H1 (cell line): ENCODE results near the gene STEAP3. TPM values are rescaled to one million over a fixed set of nuclear protein-coding genes. Genes with fewer than 3 reads are reported as not detected.
A peak's percentile ranks its signal among the peaks of the same experiment; 100 is the strongest.

Experiments used
- CTCF ChIA-PET: fragments of 300-600 bp; sonication (Branson Sonifier 250); formaldehyde crosslinking; loops from one replicate; lab custom pipeline; 2021; ENCODE audit not compliant: partially characterized antibody; lab: Charles Lee
- POLR2A ChIA-PET: fragments of 300-600 bp; sonication (Branson Sonifier 250); formaldehyde crosslinking; loops from one replicate; lab custom pipeline; 2021; ENCODE audit warnings: inconsistent platforms; ENCODE audit not compliant: partially characterized antibody; lab: Charles Lee
- DNase-seq, 2 experiments: peaks; one replicate each; pipeline versions ENCODE4 v3.0.0 to v3.0.0-alpha.2; 2010 to 2022; ENCODE audit warnings: low spot score in 2 of 2, low read depth in 1 of 2, mixed read lengths in 1 of 2
- FAIRE-seq: peaks from 2 replicates; lab custom pipeline; 2011; peaks lifted over from hg19 to GRCh38; lab: Jason Lieb, UNC
- H2AFZ ChIP-seq: 2 replicates; pipeline ENCODE4 v1.8.1; 2012; ENCODE audit warnings: low read length, inconsistent platforms
- H2AK5ac ChIP-seq: 2 replicates; pipeline ENCODE4 v1.6.1; 2013; ENCODE audit warnings: low read depth, low read length
- H2BK120ac ChIP-seq: replicated peaks from 2 replicates; pipeline ENCODE3; 2013; ENCODE audit warnings: low read depth, low read length, inconsistent platforms
- H2BK12ac ChIP-seq: 2 replicates; pipeline ENCODE4 v1.6.1; 2013; ENCODE audit warnings: low read depth, low read length
- H2BK15ac ChIP-seq: 2 replicates; pipeline ENCODE4 v1.6.1; 2013; ENCODE audit warnings: low read length
- H2BK20ac ChIP-seq: 2 replicates; pipeline ENCODE4 v1.6.1; 2013; ENCODE audit warnings: low read length
- H2BK5ac ChIP-seq: 2 replicates; pipeline ENCODE4 v1.6.1; 2013; ENCODE audit warnings: low read depth, low read length
- H3K14ac ChIP-seq: 2 replicates; pipeline ENCODE4 v1.6.1; 2013; ENCODE audit warnings: inconsistent platforms; ENCODE audit not compliant: insufficient read length
- H3K18ac ChIP-seq: 2 replicates; pipeline ENCODE4 v1.6.1; 2013; ENCODE audit warnings: low read length; ENCODE audit errors: extremely low read depth
- H3K23ac ChIP-seq: 2 replicates; pipeline ENCODE4 v1.6.1; 2013; ENCODE audit warnings: inconsistent platforms; ENCODE audit not compliant: insufficient read length
- H3K23me2 ChIP-seq: 2 replicates; pipeline ENCODE4 v1.6.1; 2013; ENCODE audit warnings: low read depth, low read length
- H3K27ac ChIP-seq: 2 replicates; pipeline ENCODE4 v1.6.1; 2011; ENCODE audit warnings: low read depth, low read length, inconsistent platforms
- H3K27me3 ChIP-seq, 4 experiments: replicated peaks in 1 of 4; 1 replicate in 1 of 4; 2 replicates in 3 of 4; pipeline versions ENCODE4 v1.6.1 to v1.8.1; 2011 to 2013; ENCODE audit warnings: low read length in 3 of 4, mild to moderate bottlenecking in 3 of 4, inconsistent platforms in 2 of 4, mixed read lengths in 2 of 4, moderate library complexity in 1 of 4; ENCODE audit not compliant: control insufficient read depth in 3 of 4, insufficient read depth in 3 of 4; ENCODE audit errors: extremely low read depth in 1 of 4
- H3K36me3 ChIP-seq, 4 experiments: 2 replicates each; pipeline versions ENCODE4 v1.6.1 to v1.8.1; 2011 to 2013; ENCODE audit warnings: mild to moderate bottlenecking in 4 of 4, low read length in 3 of 4, moderate library complexity in 2 of 4, control low read depth in 1 of 4, inconsistent platforms in 1 of 4; ENCODE audit not compliant: insufficient read depth in 4 of 4, control insufficient read depth in 2 of 4
- H3K4ac ChIP-seq: replicated peaks from 2 replicates; pipeline ENCODE3; 2013; ENCODE audit warnings: low read length, low read depth, mixed read lengths, inconsistent platforms; ENCODE audit not compliant: insufficient read length
- H3K4me1 ChIP-seq, 4 experiments: replicated peaks in 1 of 4; 1 replicate in 1 of 4; 2 replicates in 3 of 4; pipeline versions ENCODE4 v1.6.1 to v1.8.1; 2011 to 2013; ENCODE audit warnings: low read length in 3 of 4, inconsistent platforms in 2 of 4, mixed read lengths in 1 of 4; ENCODE audit not compliant: insufficient read depth in 4 of 4, control insufficient read depth in 3 of 4
- H3K4me2 ChIP-seq, 2 experiments: 2 replicates each; pipeline versions ENCODE4 v1.6.1 to v1.8.1; 2011 to 2013; ENCODE audit warnings: low read depth in 2 of 2, low read length in 2 of 2, control low read depth in 1 of 2, inconsistent platforms in 1 of 2, mild to moderate bottlenecking in 1 of 2; ENCODE audit not compliant: insufficient read depth in 1 of 2
- H3K4me3 ChIP-seq, 4 experiments: fragments of 200-600, 300-600 bp in 1 of 4; sonication (generic), shearing (Covaris generic), sonication (Bioruptor Twin) in 1 of 4; 2 replicates each; pipeline versions ENCODE4 v1.5.1 to v1.8.1; 2011 to 2016; ENCODE audit warnings: low read length in 4 of 4, low read depth in 3 of 4, control low read depth in 2 of 4, inconsistent platforms in 2 of 4, mild to moderate bottlenecking in 2 of 4, mixed read lengths in 1 of 4, moderate library complexity in 1 of 4; ENCODE audit not compliant: insufficient read depth in 2 of 4; ENCODE audit errors: extremely low read depth in 1 of 4
- H3K56ac ChIP-seq: replicated peaks from 2 replicates; pipeline ENCODE3; 2013; ENCODE audit warnings: low read depth, mild to moderate bottlenecking, mixed read lengths, low read length, inconsistent platforms; ENCODE audit not compliant: insufficient read length
- H3K79me1 ChIP-seq: 2 replicates; pipeline ENCODE4 v1.6.1; 2013; ENCODE audit warnings: low read depth, low read length, control low read depth
- H3K79me2 ChIP-seq, 2 experiments: 2 replicates each; pipeline versions ENCODE4 v1.6.1 to v1.8.1; 2012 to 2013; ENCODE audit warnings: low read length in 2 of 2, mild to moderate bottlenecking in 2 of 2, inconsistent platforms in 1 of 2; ENCODE audit not compliant: insufficient read depth in 2 of 2, control insufficient read depth in 1 of 2
- H3K9ac ChIP-seq, 4 experiments: replicated peaks in 1 of 4; 1 replicate in 1 of 4; 2 replicates in 3 of 4; pipeline versions ENCODE4 v1.6.1 to v1.8.1; 2011 to 2013; ENCODE audit warnings: low read depth in 3 of 4, low read length in 3 of 4, control low read depth in 2 of 4, mild to moderate bottlenecking in 2 of 4, moderate library complexity in 2 of 4, inconsistent platforms in 1 of 4; ENCODE audit errors: extremely low read depth in 1 of 4
- H3K9me3 ChIP-seq, 2 experiments: 2 replicates each; pipeline versions ENCODE4 v1.6.1 to v1.8.1; 2012 to 2013; ENCODE audit warnings: mild to moderate bottlenecking in 2 of 2, moderate library complexity in 2 of 2, control low read depth in 1 of 2, inconsistent platforms in 1 of 2, low read depth in 1 of 2, low read length in 1 of 2, mixed read lengths in 1 of 2; ENCODE audit not compliant: insufficient read depth in 2 of 2
- H4K20me1 ChIP-seq, 2 experiments: replicated peaks in 1 of 2; 2 replicates each; pipeline versions ENCODE3 to v1.8.1; 2011 to 2013; ENCODE audit warnings: inconsistent platforms in 2 of 2, low read length in 2 of 2, mild to moderate bottlenecking in 1 of 2; ENCODE audit not compliant: insufficient read depth in 2 of 2, control insufficient read depth in 1 of 2
- H4K5ac ChIP-seq: 2 replicates; pipeline ENCODE4 v1.6.1; 2013; ENCODE audit warnings: low read length, low read depth, mixed read lengths, inconsistent platforms; ENCODE audit not compliant: insufficient read length
- H4K8ac ChIP-seq: 2 replicates; pipeline ENCODE4 v1.8.0; 2013; ENCODE audit warnings: mild to moderate bottlenecking, moderate library complexity, low read length, inconsistent platforms; ENCODE audit not compliant: insufficient read depth; ENCODE audit errors: extremely low read depth
- H4K91ac ChIP-seq: replicated peaks from 2 replicates; pipeline ENCODE3; 2013; ENCODE audit warnings: low read length, mixed read lengths, inconsistent platforms; ENCODE audit not compliant: insufficient read length
- CREB1 ChIP-seq: IDR thresholded peaks from 2 replicates; pipeline ENCODE4 v1.6.1; 2012; ENCODE audit warnings: inconsistent platforms
- GABPA ChIP-seq: IDR thresholded peaks from 2 replicates; pipeline ENCODE4 v1.6.1; 2011; ENCODE audit warnings: mild to moderate bottlenecking, low read length, moderate library complexity, borderline replicate concordance; ENCODE audit not compliant: insufficient read depth
- HDAC2 ChIP-seq, 2 experiments: fragments of 300-600 bp in 1 of 2; sonication (generic) in 1 of 2; IDR thresholded peaks; 2 replicates each; pipeline ENCODE4 v1.6.1; 2011 to 2012; ENCODE audit warnings: low read depth in 2 of 2, low read length in 2 of 2, mild to moderate bottlenecking in 2 of 2, moderate library complexity in 2 of 2, borderline replicate concordance in 1 of 2, inconsistent platforms in 1 of 2
- JUND ChIP-seq: IDR thresholded peaks from 2 replicates; pipeline ENCODE4 v1.6.1; 2011; ENCODE audit warnings: mild to moderate bottlenecking, improper control_type of control experiment, low read length
- KDM1A ChIP-seq: fragments of 200-600, 300-600 bp; sonication (generic); IDR thresholded peaks from 2 replicates; pipeline ENCODE4 v1.7.1; 2016; ENCODE audit warnings: mild to moderate bottlenecking, low read length, borderline replicate concordance
- PHF8 ChIP-seq: fragments of 200-600 bp; sonication (generic); conservative IDR thresholded peaks from 2 replicates; pipeline ENCODE4 v1.7.1; 2012; ENCODE audit warnings: low read depth, mild to moderate bottlenecking, inconsistent platforms, low read length, moderate library complexity
- POU5F1 ChIP-seq: IDR thresholded peaks from 2 replicates; pipeline ENCODE4 v1.6.1; 2011; ENCODE audit warnings: low read depth, mild to moderate bottlenecking, low read length, moderate library complexity
- RAD21 ChIP-seq, 2 experiments: IDR thresholded peaks in 1 of 2; conservative IDR thresholded peaks in 1 of 2; 2 replicates each; pipeline ENCODE4 v1.6.1; 2011; ENCODE audit warnings: low read depth in 2 of 2, low read length in 2 of 2, improper control_type of control experiment in 1 of 2, inconsistent platforms in 1 of 2, mild to moderate bottlenecking in 1 of 2, moderate library complexity in 1 of 2
- SIN3A ChIP-seq, 2 experiments: IDR thresholded peaks in 1 of 2; conservative IDR thresholded peaks in 1 of 2; 2 replicates each; pipeline ENCODE4 v1.6.1; 2011 to 2012; ENCODE audit warnings: low read length in 2 of 2, improper control_type of control experiment in 1 of 2, low read depth in 1 of 2, mild to moderate bottlenecking in 1 of 2
- SP1 ChIP-seq: IDR thresholded peaks from 2 replicates; pipeline ENCODE4 v1.6.1; 2011; ENCODE audit warnings: low read depth, low read length
- SP2 ChIP-seq: IDR thresholded peaks from 2 replicates; pipeline ENCODE4 v1.6.1; 2012; ENCODE audit warnings: mild to moderate bottlenecking, low read length, inconsistent platforms
- SP4 ChIP-seq: IDR thresholded peaks from 2 replicates; pipeline ENCODE4 v1.6.1; 2012; ENCODE audit warnings: low read length, inconsistent platforms
- WGBS, 2 experiments: shearing (Covaris generic) in 1 of 2; methylation state at CpG; one replicate each; pipeline versions ENCODE4 v1.1.6 to v1.1.7; 2013 to 2015; ENCODE audit warnings: low lambda C conversion rate in 2 of 2, mixed read lengths in 2 of 2, inconsistent platforms in 1 of 2, low coverage in 1 of 2, missing lambda C conversion rate in 1 of 2; ENCODE audit not compliant: insufficient replicate concordance in 2 of 2, insufficient coverage in 1 of 2, insufficient read length in 1 of 2; ENCODE audit errors: extremely low coverage in 1 of 2, missing lambda C conversion rate in 1 of 2; 5-methylcytosine and 5-hydroxymethylcytosine counted together
- polyA plus RNA-seq, 7 experiments: library from polyadenylated mRNA; depleted of rRNA in 3 of 7; stranded (reverse) in 5 of 7; unstranded in 2 of 7; fragments of >200 nt in 5 of 7; fragments of 200-250 nt in 2 of 7; gene quantifications; 1 replicate in 5 of 7; 2 replicates in 1 of 7; 4 replicates in 1 of 7; pipeline versions ENCODE4 v1.2.1 to v1.2.3, GENCODE V29; 2011 to 2013; ENCODE audit warnings: missing spikeins in 2 of 7, mixed read lengths in 2 of 7
- total RNA-seq: library from RNA; stranded (reverse); fragmentation: NEBNext Ultra II Directional; extraction: Animal tissue kit (Norgen Biotek cat#: 25700); gene quantifications from 2 replicates; pipeline ENCODE4 v1.2.1, GENCODE V29; 2021

The STEAP3 gene
- total and polyA plus RNA-seq, 2 of the 8 experiments (the other 6 are each of a cell fraction or from before 2014, with no cell fraction given), result 21.7 to 27.9 TPM

GRCh38 chr2:119242276-119243119 lies 18.9 kb downstream of the STEAP3 start:
- H3K4ac ChIP-seq, result no peak overlapping the region
- H2BK20ac ChIP-seq, result no peak overlapping the region
- no peaks in the 10 kb centered on the region for H3K9me3 ChIP-seq
- no peaks in the 10 kb centered on the region for H3K23me2 ChIP-seq
- no peak overlapping the region for H3K4me2 ChIP-seq
- FAIRE-seq, result no peak
- H2BK12ac ChIP-seq, result 0 out of 2 replicates have a peak overlapping the region, but pooled peaks have one; percentile 9
- H3K14ac ChIP-seq, result no peak overlapping the region
- no peak overlapping the region for H2BK5ac ChIP-seq
- peaks cover 2 to 4% of the 10 kb centered on the region in 2 experiments for H4K20me1 ChIP-seq
- H3K9ac ChIP-seq, result no peak overlapping the region
- H3K36me3 ChIP-seq, result peaks cover 0 to under 1% (median 0%) of the 10 kb centered on the region in 4 experiments; a peak in 3 of 8 replicates
- no peak overlapping the region for H4K5ac ChIP-seq
- no peak overlapping the region for H2AK5ac ChIP-seq
- H3K4me1 ChIP-seq, result peaks cover 6 to 17% (median 9%) of the 10 kb centered on the region in 4 experiments
- H2BK15ac ChIP-seq, result no peak overlapping the region
- no peak overlapping the region for H4K8ac ChIP-seq
- H4K91ac ChIP-seq, result no peak overlapping the region
- H2AFZ ChIP-seq, result no peak overlapping the region
- no peak overlapping the region for H3K56ac ChIP-seq
- no peak for DNase-seq
- no peak overlapping the region for H2BK120ac ChIP-seq
- TF ChIP-seq SP1 (no peak), PHF8 (no peak), SP2 (no peak), KDM1A (no peak), JUND (no peak), HDAC2 (IDR thresholded peaks at IDR 0.05; ENCODE audit: borderline replicate concordance in 1 of 2, low read depth in 2 of 2, low read length in 2 of 2) (no peak), POU5F1 (no peak), SP4 (no peak), GABPA (no peak), RAD21 (IDR thresholded peaks at IDR 0.05 in 1 of 2, conservative IDR thresholded peaks at IDR 0.05 in 1 of 2; ENCODE audit: low read depth in 2 of 2, low read length in 2 of 2) (no peak), SIN3A (conservative IDR thresholded peaks at IDR 0.05 in 1 of 2, IDR thresholded peaks at IDR 0.05 in 1 of 2; ENCODE audit: low read depth in 1 of 2, low read length in 2 of 2) (no peak), CREB1 (no peak)
- TF ChIP-seq, all 59 proteins: peak for 0
- Histone ChIP-seq H3K18ac (no peak overlapping the region), H3K23ac (no peak overlapping the region), H3K27ac (no peak overlapping the region), H3K4me3 (no peak overlapping the region), H3K27me3 (no peaks in the 10 kb centered on the region), H3K79me2 (no peaks in the 10 kb centered on the region), H3K79me1 (no peaks in the 10 kb centered on the region)
- ChIA-PET CTCF (interaction anchor here (1.0 to 5.0 kb wide), 5 partner anchors 11 to 49 kb away, joined by 3 to 24 read pairs (median 3); no protein-coding TSS in a partner anchor), POLR2A (interaction anchor here (1.4 to 1.9 kb wide), 2 partner anchors 10 to 13 kb away, joined by 3 to 8 read pairs; no protein-coding TSS in a partner anchor)
- 85% methylated on average over 17 of the region's 17 CpGs; no CpG with 5 or more reads in 1 of the 2 experiments for WGBS, 2 experiments
